GM18520 (cell line): Measurements from ENCODE around the gene RFX4.
"Not testable (repeated sequence)": the region's sequence is repeated elsewhere in the genome, so short reads cannot be mapped to it uniquely, and the experiment has no call there.

Experiments used
- ATAC-seq: cut with Tn5 transposase; IDR thresholded peaks from one replicate; pipeline ENCODE4 v1.9.1; 2021; ENCODE audit not compliant: unreplicated experiment

The RFX4 gene

GRCh38 chr12:106724116-106724515 lies 141.3 kb downstream of the RFX4 start:
- no peak for ATAC-seq

GRCh38 chr12:106724934-106725333 lies 142.1 kb downstream of the RFX4 start:
- no peak for ATAC-seq

- ATAC-seq, result not testable (repeated sequence)
Measured at GRCh38 chr12:106726603-106727202, 143.9 kb downstream of the RFX4 start.

- ATAC-seq, result no peak
Measured at GRCh38 chr12:106729611-106730010, 146.8 kb downstream of the RFX4 start.

- no peak for ATAC-seq
Measured at GRCh38 chr12:106732890-106733289, 150.1 kb downstream of the RFX4 start.

GRCh38 chr12:106733660-106734059 lies 150.9 kb downstream of the RFX4 start:
- no peak for ATAC-seq

GRCh38 chr12:106736051-106736957 lies 153.5 kb downstream of the RFX4 start:
- no peak for ATAC-seq

- no peak for ATAC-seq
Measured at GRCh38 chr12:106739318-106739717, 156.5 kb downstream of the RFX4 start.

- no peak for ATAC-seq
Measured at GRCh38 chr12:106739815-106740530, 157.2 kb downstream of the RFX4 start.

GRCh38 chr12:106740818-106741217 lies 158.0 kb downstream of the RFX4 start:
- no peak for ATAC-seq

- ATAC-seq, result no peak
Measured at GRCh38 chr12:106741247-106741646, 158.4 kb downstream of the RFX4 start.

GRCh38 chr12:106743270-106743988 lies 160.6 kb downstream of the RFX4 start:
- ATAC-seq, result no peak

GRCh38 chr12:106744600-106744999 lies 161.8 kb downstream of the RFX4 start:
- ATAC-seq, result no peak

- ATAC-seq, result no peak
Measured at GRCh38 chr12:106745181-106745745, 162.5 kb downstream of the RFX4 start.

GRCh38 chr12:106747973-106748436 lies 165.2 kb downstream of the RFX4 start:
- no peak for ATAC-seq

GRCh38 chr12:106750524-106750923 lies 167.7 kb downstream of the RFX4 start:
- no peak for ATAC-seq

- ATAC-seq, result peak; percentile 83
Measured at GRCh38 chr12:106753526-106753925, 170.7 kb downstream of the RFX4 start.

- ATAC-seq, result no peak
Measured at GRCh38 chr12:106754331-106754730, 171.5 kb downstream of the RFX4 start.

GRCh38 chr12:106757623-106758348 lies 175.0 kb downstream of the RFX4 start:
- no peak for ATAC-seq
